ENCODE data around the gene FOXF1.
A peak's percentile ranks its signal among the peaks of the same experiment; 100 is the strongest.

The FOXF1 gene

DNA sequence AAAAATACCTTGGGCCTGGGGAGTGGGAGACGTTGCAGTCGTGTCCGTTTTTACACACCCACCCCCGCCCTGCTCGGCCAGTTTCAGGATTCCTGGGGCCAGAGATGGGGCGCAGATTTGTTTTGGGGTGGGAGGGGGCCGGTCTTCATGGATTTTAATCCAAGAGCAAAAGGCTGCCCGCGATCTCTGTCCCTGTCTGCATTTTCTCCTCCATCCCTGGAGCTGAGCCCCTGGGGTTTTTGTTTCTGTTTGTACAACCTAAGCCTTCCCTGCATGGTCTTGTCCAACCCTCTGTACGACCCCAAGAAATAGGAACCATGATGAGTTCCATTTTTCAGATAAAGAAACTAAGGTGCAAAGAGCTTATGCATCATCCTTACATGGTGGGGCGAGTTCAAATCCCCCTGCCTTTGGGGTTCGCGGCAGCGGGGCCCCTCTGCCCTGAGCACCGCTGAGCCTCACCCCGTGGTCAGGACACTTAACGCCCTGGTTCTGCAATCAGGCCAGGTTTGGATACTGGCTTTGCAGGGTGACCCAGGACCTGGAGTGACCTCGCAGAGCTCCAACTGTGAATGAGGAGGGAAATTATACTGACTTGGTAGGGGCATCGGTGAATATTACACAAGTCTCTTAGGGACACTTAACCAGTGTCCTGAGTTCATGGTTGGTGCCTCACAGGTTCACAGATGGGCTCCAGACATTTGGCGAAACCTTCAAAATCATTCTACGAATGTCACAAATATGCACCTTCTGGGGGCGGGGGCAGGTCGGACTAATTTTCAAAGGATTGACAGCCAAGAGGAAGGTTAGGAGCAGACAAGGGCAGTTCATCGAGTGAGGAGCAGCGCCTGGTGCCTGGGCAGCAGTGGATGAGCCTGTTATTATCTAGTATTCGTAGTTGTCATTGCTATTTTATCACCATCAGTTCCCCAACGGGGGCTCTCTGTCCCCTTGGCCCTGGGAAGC is 4.1 kb upstream of the FOXF1 start:
- Mint-ChIP-seq H3K27ac (no peak overlapping the region), H3K4me1 (ENCODE audit: low read depth) (peaks cover 29% of the 10 kb centered on the region), H3K27me3 (peaks cover 74% of the 10 kb centered on the region), H3K4me3 (peak overlapping the region; percentile 40), H3K9me3 (no peaks in the 10 kb centered on the region), H3K36me3 (ENCODE audit: low read depth) (no peaks in the 10 kb centered on the region)

DNA sequence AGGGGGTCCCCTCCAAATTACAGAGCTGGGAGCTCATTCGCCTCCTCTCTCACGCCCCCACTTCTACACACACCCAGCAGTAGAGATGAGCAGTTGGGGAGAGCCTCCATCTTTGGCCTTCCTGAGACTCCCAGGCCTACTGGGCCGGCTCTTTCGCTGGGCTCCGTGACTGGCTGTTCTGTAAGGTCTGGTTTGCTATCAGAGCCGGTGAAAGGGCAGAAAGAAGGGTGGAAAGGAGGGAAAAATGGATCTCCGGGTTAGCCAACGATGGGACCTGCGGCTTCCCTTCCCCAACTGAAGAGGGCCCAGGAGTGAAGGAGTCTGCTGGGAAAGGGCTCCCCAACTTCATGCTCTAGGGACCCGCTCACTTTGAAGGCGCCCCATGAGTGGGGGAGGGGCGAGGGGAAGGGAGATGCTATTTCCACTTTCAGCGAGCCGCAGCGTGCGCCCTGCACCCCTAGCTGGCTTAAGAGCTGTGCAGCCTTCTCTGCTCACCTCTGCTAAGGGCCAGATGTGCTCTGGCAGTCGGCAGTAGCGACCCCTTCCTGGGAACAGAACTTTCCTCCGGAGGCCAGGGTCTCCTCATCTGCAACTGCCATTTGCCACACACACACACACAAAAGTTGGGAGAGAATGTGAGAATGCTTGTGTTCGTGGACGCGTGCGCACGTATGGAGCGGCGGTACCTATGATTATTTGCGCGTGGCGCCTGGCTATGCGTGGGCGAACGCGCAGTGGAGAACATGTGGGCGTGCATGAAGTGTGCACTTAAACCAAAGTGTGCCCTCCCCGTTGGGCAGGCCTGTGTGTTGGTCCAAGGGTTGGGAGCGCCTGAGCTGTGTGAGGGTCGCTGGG is 2.9 kb upstream of the FOXF1 start:
- Mint-ChIP-seq H3K4me1 (ENCODE audit: low read depth) (peaks cover 29% of the 10 kb centered on the region), H3K36me3 (ENCODE audit: low read depth) (no peaks in the 10 kb centered on the region), H3K27ac (peak overlapping the region; percentile 73), H3K27me3 (peaks cover 67% of the 10 kb centered on the region), H3K9me3 (no peaks in the 10 kb centered on the region), H3K4me3 (peak overlapping the region; percentile 43)

DNA sequence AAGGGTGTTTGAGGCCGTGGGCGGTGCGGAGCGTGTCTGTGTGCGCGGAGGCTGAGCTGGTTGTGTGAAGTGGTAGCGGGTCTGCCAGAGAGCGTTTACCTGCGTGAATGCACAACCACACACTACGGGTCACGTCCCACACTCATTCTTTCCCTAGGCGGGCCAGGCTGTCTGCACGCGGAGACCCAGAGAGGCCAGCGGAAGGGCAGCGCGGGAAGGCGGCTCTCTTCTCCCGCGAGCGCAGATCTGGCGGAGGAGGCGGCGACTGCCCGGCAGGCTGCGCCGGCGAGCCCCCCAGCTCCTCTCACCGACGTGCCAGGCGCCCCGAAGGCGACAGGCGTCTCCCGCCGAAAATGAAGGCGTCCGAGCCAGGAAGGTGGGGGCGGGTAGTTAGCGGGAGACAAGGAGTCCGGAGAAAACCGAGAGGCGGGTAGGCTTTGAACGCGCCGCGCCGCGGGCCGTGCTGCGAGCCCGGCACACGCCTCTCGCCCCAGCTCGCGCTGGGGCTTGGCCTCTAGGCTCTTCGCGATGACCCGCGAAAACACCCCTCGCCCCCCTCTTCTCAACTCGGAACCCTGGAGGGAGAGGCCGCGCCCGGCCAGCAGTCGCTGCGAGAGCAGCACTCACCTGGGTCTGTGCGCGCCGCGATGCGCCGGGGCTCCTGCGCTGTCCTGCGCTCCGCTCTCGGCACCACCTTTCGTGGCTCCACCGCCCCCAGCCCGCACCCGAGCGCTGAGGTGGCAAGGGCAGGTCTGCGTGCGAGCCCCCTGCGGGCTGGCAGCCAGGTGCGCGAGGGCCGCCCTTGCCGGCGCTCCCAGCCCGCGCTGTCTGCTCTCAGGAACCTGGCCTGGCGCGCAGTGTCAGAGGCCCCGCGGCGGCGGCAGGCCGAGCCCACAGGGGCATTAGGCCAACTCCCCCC is 2.0 kb upstream of the FOXF1 start:
- Mint-ChIP-seq H3K36me3 (ENCODE audit: low read depth) (no peaks in the 10 kb centered on the region), H3K27ac (peak overlapping the region; percentile 73), H3K4me1 (ENCODE audit: low read depth) (peaks cover 34% of the 10 kb centered on the region), H3K27me3 (peaks cover 67% of the 10 kb centered on the region), H3K4me3 (peak overlapping the region; percentile 43), H3K9me3 (no peaks in the 10 kb centered on the region)

DNA sequence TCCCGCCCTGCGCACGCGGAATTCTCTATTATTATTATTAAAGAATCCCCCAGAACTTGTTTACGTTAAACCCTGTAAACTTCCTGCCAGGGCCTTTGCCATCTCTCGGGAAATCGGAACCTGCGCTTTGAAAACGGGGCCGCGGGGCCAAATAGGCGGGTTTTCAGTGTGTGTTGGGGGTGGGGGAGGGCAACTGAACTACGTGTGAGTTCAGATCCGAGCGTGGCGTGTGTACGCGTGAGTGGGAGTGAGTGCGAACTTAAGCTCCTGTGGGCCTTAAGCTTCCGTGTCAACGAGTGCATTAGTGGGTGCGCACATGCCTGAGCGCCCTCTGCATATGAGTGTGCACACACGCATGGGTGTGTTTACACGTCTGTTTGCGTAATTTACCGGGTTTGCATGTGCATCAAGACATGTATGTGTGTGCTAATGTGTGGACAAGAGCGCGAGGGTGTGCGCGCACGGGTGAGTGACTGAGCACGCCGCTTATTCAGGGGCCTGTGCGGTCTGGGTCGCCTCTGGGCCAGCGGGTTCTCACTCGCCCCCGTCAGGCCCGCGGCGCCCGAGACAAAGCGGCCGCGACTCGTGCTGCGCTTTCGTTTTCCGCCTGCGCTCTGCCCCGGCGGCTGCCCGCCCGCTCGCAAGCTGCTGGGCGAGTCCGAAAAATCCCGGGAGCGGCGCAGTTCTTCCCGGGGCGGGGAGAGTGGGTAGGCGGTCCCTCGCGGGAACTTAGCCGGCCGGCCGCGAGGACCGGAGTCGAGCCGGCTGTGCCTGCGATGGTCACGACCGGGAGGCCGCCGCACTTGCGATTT is 1.2 kb upstream of the FOXF1 start:
- H3K27ac Mint-ChIP-seq = peak overlapping the region; percentile 74
- H3K36me3 Mint-ChIP-seq (ENCODE audit: low read depth) = no peaks in the 10 kb centered on the region
- no peaks in the 10 kb centered on the region for H3K9me3 Mint-ChIP-seq
- H3K4me1 Mint-ChIP-seq (ENCODE audit: low read depth) = peaks cover 40% of the 10 kb centered on the region
- peaks cover 67% of the 10 kb centered on the region for H3K27me3 Mint-ChIP-seq
- peak overlapping the region; percentile 77 for H3K4me3 Mint-ChIP-seq

DNA sequence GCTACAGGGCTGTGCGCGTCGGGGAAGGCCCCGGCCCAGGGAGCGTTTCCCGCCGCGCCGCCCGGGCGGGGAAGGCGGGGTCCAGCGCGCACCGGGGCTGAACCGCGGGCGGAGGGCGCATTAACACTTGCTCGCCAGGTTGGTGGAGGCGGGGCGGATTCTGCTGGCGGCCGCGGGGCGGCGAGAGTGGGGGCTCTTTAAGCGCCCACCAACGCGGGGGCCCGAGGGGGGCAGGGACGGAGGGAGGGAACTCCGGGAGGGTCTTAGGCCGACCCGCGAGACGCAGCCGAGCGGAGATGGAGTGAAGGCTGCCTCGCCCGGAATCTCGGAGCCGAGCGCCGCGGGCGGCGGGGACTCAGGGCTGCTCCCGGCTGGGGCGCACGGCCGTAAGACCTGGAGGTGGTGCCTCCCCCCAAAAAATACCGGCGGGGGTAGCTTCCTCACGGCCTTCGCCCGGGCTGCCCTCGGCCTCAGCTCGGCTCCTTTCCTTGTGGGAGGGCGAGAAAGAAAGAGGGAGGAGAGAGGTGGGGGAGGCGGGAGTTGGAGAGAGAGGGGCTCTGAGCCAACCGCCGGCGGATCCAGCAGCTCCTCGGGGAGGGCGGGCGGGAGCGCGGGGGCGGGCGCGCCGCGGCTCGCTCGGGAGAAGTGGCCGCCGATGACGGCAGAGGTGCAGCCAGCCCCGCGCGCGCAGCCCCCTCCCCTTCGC is 415 bp upstream of the FOXF1 start:
- H3K27ac Mint-ChIP-seq = no peak overlapping the region
- no peaks in the 10 kb centered on the region for H3K36me3 Mint-ChIP-seq (ENCODE audit: low read depth)
- H3K4me1 Mint-ChIP-seq (ENCODE audit: low read depth) = peaks cover 39% of the 10 kb centered on the region
- H3K27me3 Mint-ChIP-seq = peaks cover 67% of the 10 kb centered on the region
- peak overlapping the region; percentile 77 for H3K4me3 Mint-ChIP-seq
- H3K9me3 Mint-ChIP-seq = no peaks in the 10 kb centered on the region

DNA sequence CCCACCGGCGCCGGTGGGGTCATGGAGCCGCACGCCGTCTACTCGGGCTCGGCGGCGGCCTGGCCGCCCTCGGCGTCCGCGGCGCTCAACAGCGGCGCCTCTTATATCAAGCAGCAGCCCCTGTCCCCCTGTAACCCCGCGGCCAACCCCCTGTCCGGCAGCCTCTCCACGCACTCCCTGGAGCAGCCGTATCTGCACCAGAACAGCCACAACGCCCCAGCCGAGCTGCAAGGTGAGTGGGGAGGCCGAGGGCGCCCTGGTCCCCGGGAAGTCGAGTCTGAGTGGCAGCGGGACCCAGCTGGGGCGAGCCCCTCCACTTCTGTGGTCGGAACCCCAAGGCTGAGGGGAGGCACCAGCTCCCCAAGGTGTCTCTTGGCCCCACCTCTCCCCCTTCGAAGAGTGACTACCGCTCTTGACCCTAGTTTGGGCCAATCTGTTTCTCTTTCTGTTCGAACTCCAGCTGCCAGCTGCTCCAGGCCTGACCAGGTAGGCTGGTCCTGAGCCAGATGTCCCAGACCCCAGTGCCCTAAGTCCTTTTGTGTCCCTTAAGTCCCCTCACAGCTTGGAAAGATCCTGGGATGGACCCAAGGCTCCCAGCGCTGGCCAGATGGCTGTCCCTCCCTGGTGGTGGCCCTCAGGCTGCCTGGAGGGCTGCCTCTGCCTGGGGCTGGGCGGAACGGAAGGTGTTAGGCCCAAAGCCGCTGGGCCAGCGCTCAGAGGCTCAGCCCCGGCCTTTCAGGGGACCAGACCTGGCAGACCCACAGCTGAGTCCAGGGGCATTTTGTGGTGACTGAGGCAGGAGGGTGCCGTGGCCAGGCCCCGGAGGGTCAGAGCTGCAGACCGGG is 1.2 kb downstream of the FOXF1 start:
- Mint-ChIP-seq H3K4me1 (ENCODE audit: low read depth) (peaks cover 26% of the 10 kb centered on the region), H3K27ac (no peak overlapping the region), H3K9me3 (no peaks in the 10 kb centered on the region), H3K4me3 (no peak overlapping the region), H3K36me3 (ENCODE audit: low read depth) (no peaks in the 10 kb centered on the region), H3K27me3 (peaks cover 64% of the 10 kb centered on the region)

DNA sequence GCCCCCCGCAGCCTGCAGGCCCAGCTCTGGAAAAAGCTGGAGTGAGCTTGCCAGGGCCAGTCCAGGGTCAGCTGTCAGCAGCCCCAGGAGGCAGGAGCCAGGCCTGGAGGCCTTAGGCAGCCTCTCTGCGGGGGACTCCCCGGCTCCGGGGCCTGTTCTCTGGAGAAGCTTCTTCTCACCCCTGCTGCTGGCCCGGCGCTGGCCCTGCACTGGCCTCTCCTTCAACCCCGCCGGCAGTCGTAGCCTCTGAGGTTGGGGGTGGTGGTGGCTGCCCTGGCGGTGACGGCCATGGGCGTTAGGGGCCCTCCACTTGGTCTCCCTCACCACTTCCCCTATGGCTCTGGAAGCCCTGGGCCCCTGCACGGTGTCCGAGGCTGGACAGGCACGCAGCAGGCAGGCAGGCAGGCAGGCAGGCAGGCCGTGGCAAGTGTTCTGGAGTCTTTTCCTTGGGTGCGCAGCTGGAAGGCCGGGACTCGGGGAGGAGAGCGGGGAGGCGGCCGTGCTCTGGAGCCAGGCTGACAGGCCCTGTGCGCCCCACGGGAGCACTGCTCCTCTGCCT is 2.1 kb downstream of the FOXF1 start:
- Mint-ChIP-seq H3K27me3 (peaks cover 63% of the 10 kb centered on the region), H3K9me3 (no peaks in the 10 kb centered on the region), H3K27ac (no peak overlapping the region), H3K4me1 (ENCODE audit: low read depth) (peaks cover 26% of the 10 kb centered on the region), H3K4me3 (no peak overlapping the region), H3K36me3 (ENCODE audit: low read depth) (no peaks in the 10 kb centered on the region)

DNA sequence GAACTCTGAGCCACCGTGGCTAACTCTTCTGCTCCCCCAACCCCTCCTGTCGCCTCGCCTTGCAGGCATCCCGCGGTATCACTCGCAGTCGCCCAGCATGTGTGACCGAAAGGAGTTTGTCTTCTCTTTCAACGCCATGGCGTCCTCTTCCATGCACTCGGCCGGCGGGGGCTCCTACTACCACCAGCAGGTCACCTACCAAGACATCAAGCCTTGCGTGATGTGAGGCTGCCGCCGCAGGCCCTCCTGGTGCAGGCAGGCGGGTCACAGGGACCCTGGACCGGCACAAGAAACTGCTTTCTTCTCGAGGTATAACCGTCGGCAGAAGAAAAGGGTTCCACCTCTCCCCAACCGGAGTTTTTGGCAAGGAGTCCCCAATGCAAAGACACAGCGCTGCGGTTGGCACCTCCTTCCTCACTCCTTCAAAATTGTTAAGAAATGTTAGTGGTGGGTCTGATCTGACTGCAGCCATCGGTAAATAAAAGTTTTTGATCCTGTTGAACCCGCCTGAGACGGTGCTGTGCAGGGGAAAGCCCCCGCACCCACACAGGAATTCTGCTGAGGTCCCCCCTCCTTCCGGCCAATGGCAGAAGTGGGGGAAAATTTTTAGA is 2.6 kb downstream of the FOXF1 start:
- Mint-ChIP-seq H3K27ac (no peak overlapping the region), H3K9me3 (no peaks in the 10 kb centered on the region), H3K4me3 (no peak overlapping the region), H3K36me3 (ENCODE audit: low read depth) (no peaks in the 10 kb centered on the region), H3K27me3 (peaks cover 63% of the 10 kb centered on the region), H3K4me1 (ENCODE audit: low read depth) (peaks cover 20% of the 10 kb centered on the region)

DNA sequence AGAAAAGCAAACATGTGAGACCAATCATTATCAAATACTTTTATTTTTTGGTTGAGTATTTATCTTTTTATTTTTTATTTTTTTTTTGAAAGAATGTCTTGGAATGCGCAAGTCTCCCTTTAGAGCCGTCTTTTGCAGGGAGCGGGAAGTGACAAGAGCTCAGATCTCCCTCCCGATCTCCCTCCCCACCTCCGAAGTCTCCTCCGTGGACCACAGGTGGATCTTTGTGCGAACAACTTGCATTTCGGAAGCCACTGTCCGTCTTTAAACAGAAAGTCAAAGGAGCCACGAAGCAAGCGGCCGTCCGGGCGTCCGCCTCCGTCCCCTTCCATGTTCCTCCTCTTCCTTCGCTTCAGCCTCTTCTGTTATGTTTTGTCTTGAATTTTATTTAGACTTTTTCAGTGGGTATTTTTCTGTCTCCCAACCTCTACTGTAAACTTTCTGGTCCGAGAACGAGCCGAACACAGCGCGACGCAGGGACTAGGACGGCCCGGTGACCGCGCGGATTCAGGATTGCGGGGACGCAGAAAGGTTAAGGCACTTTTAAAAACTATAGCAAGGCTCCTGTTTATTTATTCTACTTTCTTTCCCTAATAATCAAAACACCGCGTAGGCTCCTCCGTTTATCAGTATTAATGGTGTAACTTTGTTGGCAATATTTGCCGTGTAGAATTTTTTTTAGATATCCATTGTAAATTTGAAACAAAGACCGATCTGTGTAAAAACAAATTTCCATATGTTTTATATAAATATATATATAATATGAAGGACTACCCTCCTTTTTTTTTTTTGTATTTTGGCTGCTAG is 3.3 kb downstream of the FOXF1 start:
- H3K9me3 Mint-ChIP-seq = no peaks in the 10 kb centered on the region
- H3K36me3 Mint-ChIP-seq (ENCODE audit: low read depth) = no peaks in the 10 kb centered on the region
- peak overlapping the region; percentile 40 for H3K27ac Mint-ChIP-seq
- peaks cover 68% of the 10 kb centered on the region for H3K27me3 Mint-ChIP-seq
- no peak overlapping the region for H3K4me3 Mint-ChIP-seq
- peaks cover 19% of the 10 kb centered on the region for H3K4me1 Mint-ChIP-seq (ENCODE audit: low read depth)

DNA sequence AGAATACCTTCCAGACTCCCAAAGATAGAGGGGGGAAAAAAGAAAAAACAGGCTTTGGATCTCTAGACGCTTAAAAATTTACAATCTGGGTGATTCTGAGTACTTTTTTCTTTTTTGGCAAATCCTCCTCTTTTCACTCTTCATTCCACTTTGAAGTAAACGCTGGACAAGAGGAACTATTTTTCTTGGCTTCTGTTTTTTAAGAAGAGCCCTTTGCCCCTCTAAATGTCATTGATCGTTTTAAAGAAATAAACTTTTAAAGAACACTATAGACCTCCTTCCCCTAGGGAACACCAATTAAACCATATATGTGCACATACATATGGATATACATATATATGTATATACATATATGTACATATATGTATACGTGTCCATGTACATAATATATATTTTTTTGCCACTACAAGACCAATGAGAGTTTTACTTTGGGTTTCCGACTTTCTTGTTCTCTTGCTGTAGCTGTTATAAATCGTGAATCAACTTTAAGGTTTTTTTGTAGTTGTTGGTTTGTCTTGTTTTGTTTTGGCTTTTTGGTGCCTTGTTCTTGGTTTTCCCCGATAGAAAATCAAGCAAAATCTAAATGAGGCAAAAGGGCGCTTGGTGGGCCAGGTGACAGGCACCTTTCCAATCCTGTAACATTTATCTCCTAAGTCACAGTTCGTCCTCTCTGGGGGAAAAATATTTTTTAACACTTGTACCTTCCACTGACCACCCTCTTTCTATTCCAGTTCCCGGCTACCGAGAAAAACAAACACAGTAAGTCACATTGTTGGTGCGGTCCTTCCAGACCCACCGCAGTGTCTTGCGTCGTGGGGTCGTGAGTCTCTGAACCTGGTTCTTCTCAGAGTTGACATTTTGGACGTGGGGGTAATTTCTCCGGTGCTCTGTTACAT is 4.4 kb downstream of the FOXF1 start:
- no peak overlapping the region for H3K27ac Mint-ChIP-seq
- H3K9me3 Mint-ChIP-seq = no peaks in the 10 kb centered on the region
- peak overlapping the region; percentile 13 for H3K4me3 Mint-ChIP-seq
- peaks cover 15% of the 10 kb centered on the region for H3K4me1 Mint-ChIP-seq (ENCODE audit: low read depth)
- H3K27me3 Mint-ChIP-seq = peaks cover 74% of the 10 kb centered on the region
- H3K36me3 Mint-ChIP-seq (ENCODE audit: low read depth) = no peaks in the 10 kb centered on the region

DNA sequence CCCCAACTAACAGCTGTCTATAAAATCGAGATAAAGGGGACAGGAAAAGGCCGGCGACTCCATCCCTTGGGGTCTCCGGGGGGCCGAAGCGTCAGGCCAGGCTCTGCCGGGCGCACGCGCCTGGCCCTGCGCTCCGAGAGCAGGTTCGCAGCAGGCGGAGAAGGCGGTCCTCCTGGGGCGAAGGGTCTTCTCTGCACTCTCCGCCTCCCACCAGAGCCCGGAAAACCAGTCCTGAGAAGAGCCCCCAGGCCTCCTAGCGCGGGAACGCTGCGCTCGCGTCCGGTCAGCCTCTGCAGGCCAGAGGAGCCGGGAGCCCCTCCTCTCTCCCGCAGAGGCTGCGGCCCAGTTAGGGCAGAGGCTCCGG is 5.1 kb downstream of the FOXF1 start:
- no peaks in the 10 kb centered on the region for H3K9me3 Mint-ChIP-seq
- H3K27ac Mint-ChIP-seq = no peak overlapping the region
- peaks cover 16% of the 10 kb centered on the region for H3K4me1 Mint-ChIP-seq (ENCODE audit: low read depth)
- peaks cover 79% of the 10 kb centered on the region for H3K27me3 Mint-ChIP-seq
- H3K4me3 Mint-ChIP-seq = no peak overlapping the region
- H3K36me3 Mint-ChIP-seq (ENCODE audit: low read depth) = no peaks in the 10 kb centered on the region
